GM10266 (cell line): ENCODE data around the gene NLGN4X.

Experiments used
- DNase-seq: peaks from one replicate; pipeline ENCODE4 v3.0.0; 2012; ENCODE audit errors: extremely low spot score
- CTCF ChIP-seq: IDR thresholded peaks from 2 replicates; pipeline ENCODE4 v1.5.1; 2012; ENCODE audit warnings: mild to moderate bottlenecking, low read depth; ENCODE audit not compliant: control insufficient read depth, insufficient read depth; ENCODE audit errors: missing control alignments

Gene NLGN4X

GRCh38 chrX:5998901-5999300 is 229.8 kb downstream of the NLGN4X start:
- DNase-seq: no peak
- no peak for TF ChIP-seq CTCF

DNA sequence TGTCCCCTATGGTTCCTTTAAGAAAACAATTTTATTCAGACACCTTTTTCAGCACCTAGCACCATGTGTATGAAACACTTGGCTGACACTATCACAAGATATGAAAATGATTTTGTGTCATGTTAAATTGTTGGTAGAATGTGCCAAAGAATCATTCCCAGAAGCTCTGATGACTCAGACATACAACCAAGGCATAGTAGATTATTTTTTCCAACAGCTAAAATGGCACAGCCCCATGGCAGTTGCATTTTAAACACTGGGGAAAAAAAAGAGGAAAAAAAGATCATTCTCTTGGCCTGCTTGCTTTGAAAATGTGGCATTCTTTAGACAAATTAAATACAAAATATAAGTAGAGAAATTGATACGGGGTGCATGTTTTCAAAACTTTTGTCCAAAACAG is 230.2 kb downstream of the NLGN4X start:
- no peak for DNase-seq
- TF ChIP-seq CTCF: no peak

DNA sequence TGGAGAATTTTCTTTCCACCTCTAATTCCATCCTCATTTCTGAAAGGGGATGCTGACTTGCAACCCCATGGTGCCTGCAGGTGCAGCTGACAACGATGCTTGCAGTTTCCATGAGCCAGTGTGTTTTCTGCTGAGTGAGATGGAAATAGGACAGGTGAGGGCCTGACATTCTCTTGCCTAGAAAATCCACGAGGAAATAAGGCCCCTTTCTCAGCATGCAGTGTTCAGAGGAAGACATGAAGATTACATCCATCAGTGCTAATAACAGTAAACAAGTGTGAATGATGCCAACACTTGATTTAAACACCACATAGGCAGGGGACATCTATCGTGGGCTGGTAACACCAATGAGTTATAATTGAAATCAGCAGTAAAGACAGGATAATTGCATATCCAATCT is 237.3 kb downstream of the NLGN4X start:
- no peak for DNase-seq
- no peak for TF ChIP-seq CTCF

- no peak for TF ChIP-seq CTCF
- no peak for DNase-seq
These were observed 249.3 kb downstream of the NLGN4X start for GRCh38 chrX:5979338-5979737.

DNA sequence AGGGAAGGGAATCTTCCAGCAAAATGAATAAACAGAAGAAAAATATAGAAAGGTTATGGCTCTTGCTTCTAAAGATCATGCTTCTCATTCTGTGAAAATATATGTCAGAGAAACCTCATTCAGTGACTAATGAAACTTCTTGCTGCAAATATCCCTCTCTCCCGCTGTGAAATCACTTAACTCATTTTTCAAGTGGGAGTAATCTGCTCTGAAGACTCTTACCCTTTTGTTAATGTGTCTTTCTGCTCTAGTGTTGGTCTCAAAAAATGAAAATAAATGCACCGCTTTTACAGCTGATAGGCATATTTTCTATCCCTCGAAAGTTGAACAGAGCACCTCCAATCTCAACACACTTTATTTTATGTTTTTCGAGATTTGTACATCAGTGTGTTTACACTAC is 252.3 kb downstream of the NLGN4X start:
- DNase-seq: no peak
- no peak for TF ChIP-seq CTCF

DNA sequence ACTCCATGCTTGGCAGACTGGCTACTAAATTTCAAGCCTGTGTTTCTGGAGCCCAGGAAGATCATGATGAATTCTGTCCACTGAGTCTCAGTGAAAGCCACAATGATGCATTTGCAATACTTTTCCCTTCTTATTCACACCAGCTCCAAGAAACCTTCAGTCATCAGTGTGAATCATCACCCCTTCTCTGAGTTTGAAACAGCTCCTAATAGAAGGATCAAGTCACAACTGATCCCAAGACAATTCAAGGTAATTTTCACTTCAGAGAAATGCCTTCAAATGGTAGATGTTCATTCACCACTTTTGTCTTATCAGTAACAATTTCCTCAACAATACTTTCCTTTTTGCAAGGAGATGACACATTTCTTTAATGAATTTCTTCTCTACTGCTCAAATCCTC is 257.4 kb downstream of the NLGN4X start:
- TF ChIP-seq CTCF: no peak
- DNase-seq: no peak

- DNase-seq: no peak
- no peak for TF ChIP-seq CTCF
These were observed 263.3 kb downstream of the NLGN4X start for GRCh38 chrX:5965406-5965805.

GRCh38 chrX:5959286-5959685 is 269.4 kb downstream of the NLGN4X start:
- no peak for DNase-seq
- TF ChIP-seq CTCF: no peak
